ENCODE measurements around the gene SNU13. TPM values are rescaled to one million over a fixed set of nuclear protein-coding genes. Genes with fewer than 3 reads are reported as not detected.

Gene SNU13
- total and polyA plus RNA-seq, 2 experiments from 2014 or later, result 119 to 245 TPM

GRCh38 chr22:41656556-41656955 lies 32.1 kb downstream of the SNU13 start:
- Histone ChIP-seq H2AFZ (no peak overlapping the region), H4K20me1 (ENCODE audit: insufficient read depth, poor library complexity, severe bottlenecking) (no peaks in the 10 kb centered on the region), H3K4me2 (peak overlapping the region; percentile 36), H3K27ac (peak overlapping the region; percentile 36), H3K79me2 (peaks cover 9% of the 10 kb centered on the region), H3K27me3 (no peaks in the 10 kb centered on the region), H3K36me3 (replicated peaks; ENCODE audit: insufficient read depth, low read depth) (no peaks in the 10 kb centered on the region), H3K9me3 (ENCODE audit: low read depth) (no peaks in the 10 kb centered on the region), H3K4me1 (ENCODE audit: insufficient read depth) (no peaks in the 10 kb centered on the region), H3K4me3 (no peak overlapping the region), H3K9me2 (replicated peaks; ENCODE audit: insufficient read depth) (no peaks in the 10 kb centered on the region)
- WGBS (ENCODE audit: low lambda C conversion rate, missing lambda C conversion rate), result 66% methylated on average over 5 of the region's 5 CpGs
- no peak for TF ChIP-seq EZH2phosphoT487 (IDR thresholded peaks at IDR 0.05; ENCODE audit: low read depth, severe bottlenecking, unreplicated experiment)
- TF ChIP-seq CTCF (IDR thresholded peaks at IDR 0.05; ENCODE audit: poor library complexity), result no peak
- no peak for TF ChIP-seq EZH2 (IDR thresholded peaks at IDR 0.05; ENCODE audit: borderline replicate concordance)
- DNase-seq (ENCODE audit: low spot score), result peak; percentile 16

- H3K4me3 ChIP-seq, result no peak overlapping the region
- H2AFZ ChIP-seq, result no peak overlapping the region
- no peaks in the 10 kb centered on the region for H3K36me3 ChIP-seq (replicated peaks; ENCODE audit: insufficient read depth, low read depth)
- no peak for DNase-seq (ENCODE audit: low spot score)
- no peaks in the 10 kb centered on the region for H3K9me3 ChIP-seq (ENCODE audit: low read depth)
- WGBS (ENCODE audit: low lambda C conversion rate, missing lambda C conversion rate), result 84% methylated on average over 3 of the region's 3 CpGs
- peaks cover 10% of the 10 kb centered on the region for H3K79me2 ChIP-seq
- no peaks in the 10 kb centered on the region for H3K4me1 ChIP-seq (ENCODE audit: insufficient read depth)
- no peaks in the 10 kb centered on the region for H4K20me1 ChIP-seq (ENCODE audit: insufficient read depth, poor library complexity, severe bottlenecking)
- TF ChIP-seq EZH2 (IDR thresholded peaks at IDR 0.05; ENCODE audit: borderline replicate concordance) (no peak), EZH2phosphoT487 (IDR thresholded peaks at IDR 0.05; ENCODE audit: low read depth, severe bottlenecking, unreplicated experiment) (no peak), CTCF (IDR thresholded peaks at IDR 0.05; ENCODE audit: poor library complexity) (no peak)
- H3K27ac ChIP-seq, result peak overlapping the region; percentile 9
- no peaks in the 10 kb centered on the region for H3K9me2 ChIP-seq (replicated peaks; ENCODE audit: insufficient read depth)
- no peaks in the 10 kb centered on the region for H3K27me3 ChIP-seq
- no peak overlapping the region for H3K4me2 ChIP-seq
Observed at GRCh38 chr22:41654322-41654721, 34.3 kb downstream of the SNU13 start.

- Histone ChIP-seq H3K4me3 (no peak overlapping the region), H3K9me3 (ENCODE audit: low read depth) (no peaks in the 10 kb centered on the region), H4K20me1 (ENCODE audit: insufficient read depth, poor library complexity, severe bottlenecking) (no peaks in the 10 kb centered on the region), H3K27ac (no peak overlapping the region), H3K79me2 (peaks cover 11% of the 10 kb centered on the region), H3K9me2 (replicated peaks; ENCODE audit: insufficient read depth) (no peaks in the 10 kb centered on the region), H3K36me3 (replicated peaks; ENCODE audit: insufficient read depth, low read depth) (no peaks in the 10 kb centered on the region), H3K4me2 (no peak overlapping the region), H3K4me1 (ENCODE audit: insufficient read depth) (no peaks in the 10 kb centered on the region), H3K27me3 (no peaks in the 10 kb centered on the region), H2AFZ (no peak overlapping the region)
- no peak for DNase-seq (ENCODE audit: low spot score)
- WGBS (ENCODE audit: low lambda C conversion rate, missing lambda C conversion rate), result 95% methylated on average over 11 of the region's 11 CpGs
- no peak for TF ChIP-seq EZH2phosphoT487 (IDR thresholded peaks at IDR 0.05; ENCODE audit: low read depth, severe bottlenecking, unreplicated experiment)
- TF ChIP-seq EZH2 (IDR thresholded peaks at IDR 0.05; ENCODE audit: borderline replicate concordance), result no peak
- no peak for TF ChIP-seq CTCF (IDR thresholded peaks at IDR 0.05; ENCODE audit: poor library complexity)
Observed at GRCh38 chr22:41650821-41651220, 37.8 kb downstream of the SNU13 start.

GRCh38 chr22:41650229-41650628 lies 38.4 kb downstream of the SNU13 start:
- no peak overlapping the region for H3K4me3 ChIP-seq
- no peaks in the 10 kb centered on the region for H3K9me3 ChIP-seq (ENCODE audit: low read depth)
- H3K4me2 ChIP-seq, result no peak overlapping the region
- no peak overlapping the region for H2AFZ ChIP-seq
- no peak for DNase-seq (ENCODE audit: low spot score)
- peaks cover 11% of the 10 kb centered on the region for H3K79me2 ChIP-seq
- no peaks in the 10 kb centered on the region for H3K4me1 ChIP-seq (ENCODE audit: insufficient read depth)
- no peak overlapping the region for H3K27ac ChIP-seq
- H4K20me1 ChIP-seq (ENCODE audit: insufficient read depth, poor library complexity, severe bottlenecking), result no peaks in the 10 kb centered on the region
- no peaks in the 10 kb centered on the region for H3K36me3 ChIP-seq (replicated peaks; ENCODE audit: insufficient read depth, low read depth)
- 100% methylated on average over 1 of the region's 1 CpG for WGBS (ENCODE audit: low lambda C conversion rate, missing lambda C conversion rate)
- no peaks in the 10 kb centered on the region for H3K9me2 ChIP-seq (replicated peaks; ENCODE audit: insufficient read depth)
- no peaks in the 10 kb centered on the region for H3K27me3 ChIP-seq
- TF ChIP-seq EZH2phosphoT487 (IDR thresholded peaks at IDR 0.05; ENCODE audit: low read depth, severe bottlenecking, unreplicated experiment), result no peak
- no peak for TF ChIP-seq CTCF (IDR thresholded peaks at IDR 0.05; ENCODE audit: poor library complexity)
- TF ChIP-seq EZH2 (IDR thresholded peaks at IDR 0.05; ENCODE audit: borderline replicate concordance), result no peak
